ENCODE measurements around the gene SENP1.

The SENP1 gene

GRCh38 chr12:48105867-48106680 is at the start of gene SENP1:
SENP1 (minus strand) TSS chr12:48106079; CDS start chr12:48101472, 4,607 bp downstream.
- H3K36me3 ChIP-seq (ENCODE audit: control insufficient read depth in 1 of 2, insufficient read depth in 2 of 2, low read length in 2 of 2) = no peaks in the 10 kb centered on the region
- H3K4me1 ChIP-seq (ENCODE audit: control insufficient read depth in 1 of 2, insufficient read depth in 2 of 2, low read length in 2 of 2) = peaks cover 17 to 21% of the 10 kb centered on the region in 2 donors
- no peaks in the 10 kb centered on the region for H3K27me3 ChIP-seq (ENCODE audit: control insufficient read depth in 1 of 2, insufficient read depth in 2 of 2, low read length in 2 of 2)
- no peaks in the 10 kb centered on the region for H3K9me3 ChIP-seq (ENCODE audit: control insufficient read depth in 1 of 2, low read length in 2 of 2)
- H3K4me3 ChIP-seq (ENCODE audit: low read depth in 1 of 2, low read length in 2 of 2) = peak within 1 kb of the TSS; percentile 90 to 97
- peak within 1 kb of the TSS; percentile 73 for H3K27ac ChIP-seq (ENCODE audit: low read depth, low read length)
- H3K9ac ChIP-seq (ENCODE audit: low read depth in 1 of 2, low read length in 2 of 2) = peak within 1 kb of the TSS; percentile 67 to 78

GRCh38 chr12:48151103-48151771 is 45.4 kb upstream of the SENP1 start:
- Histone ChIP-seq H3K9me3 (ENCODE audit: control insufficient read depth in 1 of 2, low read length in 2 of 2) (no peaks in the 10 kb centered on the region), H3K4me1 (ENCODE audit: control insufficient read depth in 1 of 2, insufficient read depth in 2 of 2, low read length in 2 of 2) (peaks cover 2 to 3% of the 10 kb centered on the region in 2 donors), H3K27me3 (ENCODE audit: control insufficient read depth in 1 of 2, insufficient read depth in 2 of 2, low read length in 2 of 2) (no peaks in the 10 kb centered on the region), H3K4me3 (ENCODE audit: low read depth in 1 of 2, low read length in 2 of 2) (no peak overlapping the region), H3K27ac (ENCODE audit: low read depth, low read length) (no peak overlapping the region), H3K36me3 (ENCODE audit: control insufficient read depth in 1 of 2, insufficient read depth in 2 of 2, low read length in 2 of 2) (peaks cover 41 to 60% of the 10 kb centered on the region in 2 donors), H3K9ac (ENCODE audit: low read depth in 1 of 2, low read length in 2 of 2) (no peak overlapping the region)

- Histone ChIP-seq H3K4me1 (ENCODE audit: control insufficient read depth in 1 of 2, insufficient read depth in 2 of 2, low read length in 2 of 2) (no peaks in the 10 kb centered on the region), H3K4me3 (ENCODE audit: low read depth in 1 of 2, low read length in 2 of 2) (no peak overlapping the region), H3K9me3 (ENCODE audit: control insufficient read depth in 1 of 2, low read length in 2 of 2) (no peaks in the 10 kb centered on the region), H3K36me3 (ENCODE audit: control insufficient read depth in 1 of 2, insufficient read depth in 2 of 2, low read length in 2 of 2) (peaks cover 53 to 90% of the 10 kb centered on the region in 2 donors), H3K27me3 (ENCODE audit: control insufficient read depth in 1 of 2, insufficient read depth in 2 of 2, low read length in 2 of 2) (no peaks in the 10 kb centered on the region), H3K9ac (ENCODE audit: low read depth in 1 of 2, low read length in 2 of 2) (no peak overlapping the region), H3K27ac (ENCODE audit: low read depth, low read length) (no peak overlapping the region)
Observed at GRCh38 chr12:48145981-48146380, 40.1 kb upstream of the SENP1 start.

- Histone ChIP-seq H3K27ac (ENCODE audit: low read depth, low read length) (no peak overlapping the region), H3K27me3 (ENCODE audit: control insufficient read depth in 1 of 2, insufficient read depth in 2 of 2, low read length in 2 of 2) (no peaks in the 10 kb centered on the region), H3K9me3 (ENCODE audit: control insufficient read depth in 1 of 2, low read length in 2 of 2) (no peaks in the 10 kb centered on the region), H3K4me3 (ENCODE audit: low read depth in 1 of 2, low read length in 2 of 2) (no peak overlapping the region), H3K36me3 (ENCODE audit: control insufficient read depth in 1 of 2, insufficient read depth in 2 of 2, low read length in 2 of 2) (peaks cover 39 to 86% of the 10 kb centered on the region in 2 donors), H3K9ac (ENCODE audit: low read depth in 1 of 2, low read length in 2 of 2) (no peak overlapping the region), H3K4me1 (ENCODE audit: control insufficient read depth in 1 of 2, insufficient read depth in 2 of 2, low read length in 2 of 2) (no peaks in the 10 kb centered on the region)
Observed at GRCh38 chr12:48143898-48144297, 38.0 kb upstream of the SENP1 start.

- peaks cover 34 to 80% of the 10 kb centered on the region in 2 donors for H3K36me3 ChIP-seq (ENCODE audit: control insufficient read depth in 1 of 2, insufficient read depth in 2 of 2, low read length in 2 of 2)
- no peak overlapping the region for H3K27ac ChIP-seq (ENCODE audit: low read depth, low read length)
- H3K4me3 ChIP-seq (ENCODE audit: low read depth in 1 of 2, low read length in 2 of 2) = no peak overlapping the region
- no peaks in the 10 kb centered on the region for H3K9me3 ChIP-seq (ENCODE audit: control insufficient read depth in 1 of 2, low read length in 2 of 2)
- H3K27me3 ChIP-seq (ENCODE audit: control insufficient read depth in 1 of 2, insufficient read depth in 2 of 2, low read length in 2 of 2) = no peaks in the 10 kb centered on the region
- H3K9ac ChIP-seq (ENCODE audit: low read depth in 1 of 2, low read length in 2 of 2) = no peak overlapping the region
- H3K4me1 ChIP-seq (ENCODE audit: control insufficient read depth in 1 of 2, insufficient read depth in 2 of 2, low read length in 2 of 2) = no peaks in the 10 kb centered on the region
Observed at GRCh38 chr12:48142818-48143674, 37.2 kb upstream of the SENP1 start.

- H3K36me3 ChIP-seq (ENCODE audit: control insufficient read depth in 1 of 2, insufficient read depth in 2 of 2, low read length in 2 of 2) = peaks cover 29 to 58% of the 10 kb centered on the region in 2 donors
- H3K9ac ChIP-seq (ENCODE audit: low read depth in 1 of 2, low read length in 2 of 2) = no peak overlapping the region
- H3K27ac ChIP-seq (ENCODE audit: low read depth, low read length) = no peak overlapping the region
- no peak overlapping the region for H3K4me3 ChIP-seq (ENCODE audit: low read depth in 1 of 2, low read length in 2 of 2)
- H3K27me3 ChIP-seq (ENCODE audit: control insufficient read depth in 1 of 2, insufficient read depth in 2 of 2, low read length in 2 of 2) = no peaks in the 10 kb centered on the region
- H3K4me1 ChIP-seq (ENCODE audit: control insufficient read depth in 1 of 2, insufficient read depth in 2 of 2, low read length in 2 of 2) = no peaks in the 10 kb centered on the region
- no peaks in the 10 kb centered on the region for H3K9me3 ChIP-seq (ENCODE audit: control insufficient read depth in 1 of 2, low read length in 2 of 2)
Observed at GRCh38 chr12:48135027-48135426, 29.1 kb upstream of the SENP1 start.

- no peaks in the 10 kb centered on the region for H3K4me1 ChIP-seq (ENCODE audit: control insufficient read depth in 1 of 2, insufficient read depth in 2 of 2, low read length in 2 of 2)
- no peaks in the 10 kb centered on the region for H3K27me3 ChIP-seq (ENCODE audit: control insufficient read depth in 1 of 2, insufficient read depth in 2 of 2, low read length in 2 of 2)
- H3K27ac ChIP-seq (ENCODE audit: low read depth, low read length) = no peak overlapping the region
- no peak overlapping the region for H3K4me3 ChIP-seq (ENCODE audit: low read depth in 1 of 2, low read length in 2 of 2)
- no peaks in the 10 kb centered on the region for H3K9me3 ChIP-seq (ENCODE audit: control insufficient read depth in 1 of 2, low read length in 2 of 2)
- peaks cover 26 to 50% of the 10 kb centered on the region in 2 donors for H3K36me3 ChIP-seq (ENCODE audit: control insufficient read depth in 1 of 2, insufficient read depth in 2 of 2, low read length in 2 of 2)
- no peak overlapping the region for H3K9ac ChIP-seq (ENCODE audit: low read depth in 1 of 2, low read length in 2 of 2)
Observed at GRCh38 chr12:48132826-48133225, 26.9 kb upstream of the SENP1 start.

- no peak overlapping the region for H3K27ac ChIP-seq (ENCODE audit: low read depth, low read length)
- H3K36me3 ChIP-seq (ENCODE audit: control insufficient read depth in 1 of 2, insufficient read depth in 2 of 2, low read length in 2 of 2) = peaks cover 26 to 42% of the 10 kb centered on the region in 2 donors
- no peaks in the 10 kb centered on the region for H3K9me3 ChIP-seq (ENCODE audit: control insufficient read depth in 1 of 2, low read length in 2 of 2)
- no peaks in the 10 kb centered on the region for H3K4me1 ChIP-seq (ENCODE audit: control insufficient read depth in 1 of 2, insufficient read depth in 2 of 2, low read length in 2 of 2)
- no peak overlapping the region for H3K9ac ChIP-seq (ENCODE audit: low read depth in 1 of 2, low read length in 2 of 2)
- H3K27me3 ChIP-seq (ENCODE audit: control insufficient read depth in 1 of 2, insufficient read depth in 2 of 2, low read length in 2 of 2) = no peaks in the 10 kb centered on the region
- no peak overlapping the region for H3K4me3 ChIP-seq (ENCODE audit: low read depth in 1 of 2, low read length in 2 of 2)
Observed at GRCh38 chr12:48131517-48131916, 25.6 kb upstream of the SENP1 start.

- no peaks in the 10 kb centered on the region for H3K9me3 ChIP-seq (ENCODE audit: control insufficient read depth in 1 of 2, low read length in 2 of 2)
- H3K36me3 ChIP-seq (ENCODE audit: control insufficient read depth in 1 of 2, insufficient read depth in 2 of 2, low read length in 2 of 2) = peaks cover 20 to 29% of the 10 kb centered on the region in 2 donors
- no peaks in the 10 kb centered on the region for H3K27me3 ChIP-seq (ENCODE audit: control insufficient read depth in 1 of 2, insufficient read depth in 2 of 2, low read length in 2 of 2)
- no peaks in the 10 kb centered on the region for H3K4me1 ChIP-seq (ENCODE audit: control insufficient read depth in 1 of 2, insufficient read depth in 2 of 2, low read length in 2 of 2)
- no peak overlapping the region for H3K27ac ChIP-seq (ENCODE audit: low read depth, low read length)
- H3K4me3 ChIP-seq (ENCODE audit: low read depth in 1 of 2, low read length in 2 of 2) = no peak overlapping the region
- no peak overlapping the region for H3K9ac ChIP-seq (ENCODE audit: low read depth in 1 of 2, low read length in 2 of 2)
Observed at GRCh38 chr12:48129376-48129775, 23.5 kb upstream of the SENP1 start.

Data from duodenal mucosa (tissue), 2 donors.